ENCODE measurements around the gene STRN. TPM values are rescaled to one million over a fixed set of nuclear protein-coding genes. Genes with fewer than 3 reads are reported as not detected.

Gene STRN
- total and polyA plus RNA-seq, 2 of the 13 experiments (the other 11 are each of a cell fraction or from before 2014, with no cell fraction given), result 10.4 to 19.3 TPM

- TF ChIP-seq CENPBD1 (CRISPR knock-in tag; IDR thresholded peaks at IDR 0.05; ENCODE audit: borderline replicate concordance, low read depth) (peak; percentile 81; the same call in 1 of the 2 replicates), CHCHD3 (CRISPR knock-in tag; IDR thresholded peaks at IDR 0.05) (0 out of 2 replicates have a peak, but pooled peaks have one; percentile 42), CEBPG (CRISPR knock-in tag; IDR thresholded peaks at IDR 0.05) (peak; percentile 24; the same call in 1 of the 2 replicates), ZNF878 (CRISPR knock-in tag; IDR thresholded peaks at IDR 0.05) (no peak), DPF2 (CRISPR knock-in tag; IDR thresholded peaks at IDR 0.05; ENCODE audit: borderline replicate concordance, low read depth) (no peak), IKZF5 (CRISPR knock-in tag; IDR thresholded peaks at IDR 0.05) (peak; percentile 32; the same call in 1 of the 2 replicates), SNRNP70 (IDR thresholded peaks at IDR 0.05; ENCODE audit: low read depth, low read length) (no peak), NR2F6 (IDR thresholded peaks at IDR 0.05) (no peak), NR2F6 (CRISPR knock-in tag; IDR thresholded peaks at IDR 0.05) (peak; percentile 15; the same call in 1 of the 2 replicates), ZNF367 (CRISPR knock-in tag; IDR thresholded peaks at IDR 0.05; ENCODE audit: borderline replicate concordance) (no peak), ZBTB34 (CRISPR knock-in tag; IDR thresholded peaks at IDR 0.05) (0 out of 2 replicates have a peak, but pooled peaks have one; percentile 11), RARA (CRISPR knock-in tag; IDR thresholded peaks at IDR 0.05) (peak; percentile 24; the same call in 1 of the 2 replicates), IRF1 (CRISPR knock-in tag; IDR thresholded peaks at IDR 0.05; ENCODE audit: low read depth) (no peak), ZNF720 (CRISPR knock-in tag; IDR thresholded peaks at IDR 0.05) (no peak), PHF20 (CRISPR knock-in tag; IDR thresholded peaks at IDR 0.05) (peak; percentile 59), ZC3H13 (CRISPR knock-in tag; IDR thresholded peaks at IDR 0.05) (peak; percentile 86), ZNF335 (CRISPR knock-in tag; IDR thresholded peaks at IDR 0.05) (peak; percentile 20; the same call in 1 of the 2 replicates), SIN3A (IDR thresholded peaks at IDR 0.05; ENCODE audit: borderline replicate concordance, low read depth, low read length) (peak; percentile 69; the same call in 1 of the 2 replicates), TP53 (CRISPR knock-in tag; conservative IDR thresholded peaks at IDR 0.05) (no peak), POGK (CRISPR knock-in tag; conservative IDR thresholded peaks at IDR 0.05) (peak; percentile 43; the same call in 1 of the 2 replicates), EEA1 (CRISPR knock-in tag; IDR thresholded peaks at IDR 0.05; ENCODE audit: borderline replicate concordance) (peak; percentile 82; the same call in 1 of the 2 replicates), ZFYVE20 (CRISPR knock-in tag; IDR thresholded peaks at IDR 0.05; ENCODE audit: borderline replicate concordance, low read depth) (0 out of 2 replicates have a peak, but pooled peaks have one; percentile 77), ZNF484 (CRISPR knock-in tag; IDR thresholded peaks at IDR 0.05; ENCODE audit: borderline replicate concordance, low read depth) (no peak), ZNF660 (CRISPR knock-in tag; IDR thresholded peaks at IDR 0.05; ENCODE audit: borderline replicate concordance, low read depth) (no peak)
These were observed at the start of gene STRN (continued) for GRCh38 chr2:36966370-36967235.
